Mesothelial cell of epicardium (in vitro differentiated cells): ENCODE measurements around the gene SETD1A. TPM values are rescaled to one million over a fixed set of nuclear protein-coding genes. Genes with fewer than 3 reads are reported as not detected.
"Not testable (repeated sequence)": the region's sequence is repeated elsewhere in the genome, so short reads cannot be mapped to it uniquely, and the experiment has no call there.

Experiments
- DNase-seq, 2 experiments: peaks; one replicate each; pipeline ENCODE4 v3.0.0; 2021; ENCODE audit warnings: low spot score in 2 of 2; ENCODE audit not compliant: unreplicated experiment in 2 of 2
- H3K27ac Mint-ChIP-seq: 2 replicates; pipeline ENCODE4 v1.8.0; 2021; ENCODE audit warnings: mixed read lengths
- H3K27me3 Mint-ChIP-seq: 2 replicates; pipeline ENCODE4 v1.8.0; 2021; ENCODE audit warnings: low read depth, mixed read lengths
- H3K36me3 Mint-ChIP-seq: 2 replicates; pipeline ENCODE4 v1.8.0; 2021; ENCODE audit warnings: mixed read lengths
- H3K4me1 Mint-ChIP-seq: 2 replicates; pipeline ENCODE4 v1.8.0; 2021; ENCODE audit warnings: mixed read lengths
- H3K4me3 Mint-ChIP-seq: 2 replicates; pipeline ENCODE4 v1.8.0; 2021; ENCODE audit warnings: mild to moderate bottlenecking, moderate library complexity, mixed read lengths
- H3K9me3 Mint-ChIP-seq: 2 replicates; pipeline ENCODE4 v1.8.0; 2021; ENCODE audit warnings: mixed read lengths
- total RNA-seq: library from RNA; stranded (reverse); gene quantifications from 3 replicates; pipeline ENCODE4 v1.2.1, GENCODE V29; 2021
- TF ChIP-seq, protein P1 (sequence below): fragments of 200-600 bp; sonication (generic); IDR thresholded peaks from one replicate; pipeline ENCODE4 v1.5.0; 2021; ENCODE audit warnings: antibody characterized with exemption; ENCODE audit not compliant: unreplicated experiment

Gene SETD1A
- total RNA-seq, 1 donor from 2014 or later: 36.4 TPM

DNA sequence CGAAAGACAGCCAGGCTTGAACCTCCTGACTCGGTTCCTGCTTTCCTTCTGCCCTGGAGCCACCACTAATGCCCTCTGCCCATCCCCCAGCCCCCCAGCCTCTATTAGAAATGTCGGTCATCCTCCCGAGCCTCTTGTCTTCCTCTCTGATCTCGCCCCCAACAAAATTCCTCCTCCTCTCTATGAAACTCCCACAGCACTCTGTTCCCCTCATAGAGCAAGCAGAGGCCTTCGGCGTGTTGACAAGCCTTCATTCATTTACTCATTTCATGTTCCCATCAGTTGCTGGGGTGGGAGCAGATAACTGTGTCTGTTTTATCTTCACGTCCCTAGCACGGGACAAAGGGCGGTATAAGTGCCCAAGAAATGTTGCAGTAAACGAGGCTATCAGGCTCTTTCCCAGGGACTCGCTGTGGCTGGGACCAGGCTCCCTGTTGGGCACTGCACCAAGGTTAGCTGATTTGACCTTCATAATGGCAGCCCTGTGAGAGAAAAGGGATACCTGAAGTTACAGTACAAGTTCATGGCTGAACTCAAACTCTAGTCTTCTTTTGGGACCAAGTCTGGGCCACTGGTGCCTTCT, 26.4 kb upstream of the SETD1A start:
- Mint-ChIP-seq H3K27ac (no peak overlapping the region), H3K9me3 (no peaks in the 10 kb centered on the region), H3K36me3 (peaks cover 26% of the 10 kb centered on the region), H3K27me3 (no peaks in the 10 kb centered on the region), H3K4me1 (peaks cover 4% of the 10 kb centered on the region), H3K4me3 (no peak overlapping the region)
- DNase-seq: no peak
- TF ChIP-seq, protein P1, sequence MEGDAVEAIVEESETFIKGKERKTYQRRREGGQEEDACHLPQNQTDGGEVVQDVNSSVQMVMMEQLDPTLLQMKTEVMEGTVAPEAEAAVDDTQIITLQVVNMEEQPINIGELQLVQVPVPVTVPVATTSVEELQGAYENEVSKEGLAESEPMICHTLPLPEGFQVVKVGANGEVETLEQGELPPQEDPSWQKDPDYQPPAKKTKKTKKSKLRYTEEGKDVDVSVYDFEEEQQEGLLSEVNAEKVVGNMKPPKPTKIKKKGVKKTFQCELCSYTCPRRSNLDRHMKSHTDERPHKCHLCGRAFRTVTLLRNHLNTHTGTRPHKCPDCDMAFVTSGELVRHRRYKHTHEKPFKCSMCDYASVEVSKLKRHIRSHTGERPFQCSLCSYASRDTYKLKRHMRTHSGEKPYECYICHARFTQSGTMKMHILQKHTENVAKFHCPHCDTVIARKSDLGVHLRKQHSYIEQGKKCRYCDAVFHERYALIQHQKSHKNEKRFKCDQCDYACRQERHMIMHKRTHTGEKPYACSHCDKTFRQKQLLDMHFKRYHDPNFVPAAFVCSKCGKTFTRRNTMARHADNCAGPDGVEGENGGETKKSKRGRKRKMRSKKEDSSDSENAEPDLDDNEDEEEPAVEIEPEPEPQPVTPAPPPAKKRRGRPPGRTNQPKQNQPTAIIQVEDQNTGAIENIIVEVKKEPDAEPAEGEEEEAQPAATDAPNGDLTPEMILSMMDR: no peak

- Mint-ChIP-seq H3K9me3 (no peaks in the 10 kb centered on the region), H3K27ac (no peak overlapping the region), H3K36me3 (peaks cover 38% of the 10 kb centered on the region), H3K4me1 (peaks cover 2% of the 10 kb centered on the region), H3K4me3 (no peak overlapping the region), H3K27me3 (no peaks in the 10 kb centered on the region)
- no peak for DNase-seq
- TF ChIP-seq, protein P1: peak; percentile 19
Observed at GRCh38 chr16:30934827-30935557, 22.6 kb upstream of the SETD1A start.

- Mint-ChIP-seq H3K27me3 (no peaks in the 10 kb centered on the region), H3K27ac (peak overlapping the region; percentile 4), H3K4me1 (peaks cover 2% of the 10 kb centered on the region), H3K36me3 (peaks cover 40% of the 10 kb centered on the region), H3K4me3 (no peak overlapping the region), H3K9me3 (no peaks in the 10 kb centered on the region)
- no peak for DNase-seq
- TF ChIP-seq, protein P1: no peak
Observed at GRCh38 chr16:30937692-30938091, 19.9 kb upstream of the SETD1A start.

- not testable (repeated sequence) for H3K9me3 Mint-ChIP-seq, DNase-seq, H3K27ac Mint-ChIP-seq, H3K4me1 Mint-ChIP-seq, H3K4me3 Mint-ChIP-seq, H3K27me3 Mint-ChIP-seq
- peaks cover 50% of the 10 kb centered on the region for H3K36me3 Mint-ChIP-seq
Observed at GRCh38 chr16:30939571-30939970, 18.0 kb upstream of the SETD1A start.

DNA sequence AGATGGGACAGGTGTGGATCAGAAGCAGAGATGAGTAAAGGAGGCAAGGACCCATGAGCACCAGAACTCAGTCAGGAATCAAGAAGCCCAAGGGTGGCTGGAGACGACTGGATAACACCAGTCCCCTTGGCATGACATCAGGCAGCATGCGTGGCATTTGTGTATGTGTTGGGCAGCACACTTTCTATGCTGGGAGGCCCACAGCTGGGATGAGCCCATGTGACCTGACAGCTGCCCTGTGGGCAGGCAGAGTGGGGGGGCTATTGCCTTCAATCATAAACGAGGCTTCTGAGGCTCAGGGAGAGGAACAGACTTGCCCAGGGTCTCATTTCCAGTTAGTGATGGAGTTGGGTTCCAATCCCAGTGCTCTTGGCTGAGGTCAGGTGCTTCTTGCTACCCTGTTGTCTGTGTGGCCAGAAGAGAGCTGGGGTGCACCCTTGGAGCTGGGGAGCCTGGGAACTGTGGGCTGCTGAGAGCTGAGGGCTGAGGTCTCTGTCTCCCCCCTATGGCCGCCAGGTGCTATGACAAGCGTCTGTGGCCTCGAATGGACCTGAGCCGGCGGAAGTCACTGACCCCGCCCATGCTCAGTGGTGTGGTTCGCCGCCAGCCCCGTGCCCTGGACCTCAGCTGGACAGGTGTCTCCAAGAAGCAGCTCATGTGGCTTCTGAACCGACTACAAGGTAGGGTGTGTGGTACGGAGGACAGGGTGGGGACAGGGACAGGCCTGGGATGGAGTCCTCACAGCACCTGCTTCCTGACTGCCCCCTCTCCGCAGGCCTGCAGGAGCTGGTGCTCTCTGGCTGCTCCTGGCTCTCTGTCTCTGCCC, 15.7 kb upstream of the SETD1A start:
- Mint-ChIP-seq H3K27me3 (no peaks in the 10 kb centered on the region), H3K9me3 (no peaks in the 10 kb centered on the region), H3K4me1 (peaks cover 2% of the 10 kb centered on the region), H3K27ac (no peak overlapping the region), H3K36me3 (peaks cover 45% of the 10 kb centered on the region), H3K4me3 (no peak overlapping the region)
- no peak for DNase-seq
- TF ChIP-seq, protein P1: peak; percentile 59

GRCh38 chr16:30942426-30942806, 15.1 kb upstream of the SETD1A start:
- Mint-ChIP-seq H3K4me1 (peaks cover 2% of the 10 kb centered on the region), H3K27me3 (no peaks in the 10 kb centered on the region), H3K27ac (no peak overlapping the region), H3K9me3 (no peaks in the 10 kb centered on the region), H3K36me3 (peaks cover 40% of the 10 kb centered on the region), H3K4me3 (no peak overlapping the region)
- no peak for DNase-seq
- TF ChIP-seq, protein P1: no peak
